GM12878 (cell line): Measurements from ENCODE around the gene MCF2L2. TPM values are rescaled to one million over a fixed set of nuclear protein-coding genes. Genes with fewer than 3 reads are reported as not detected.

Source experiments
- ATAC-seq: fragments of 200-7000 bp; cut with Tn5 transposase; 3 replicates; pipeline ENCODE4 v1.9.1; 2020; ENCODE audit warnings: mild to moderate bottlenecking, moderate library complexity
- BruUV-seq: library from RNA; stranded (reverse); fragments of 400-500 nt; replicated peaks from 2 replicates; lab custom pipeline; 2021; lab: Mats Ljungman, UMichigan
- CTCF ChIA-PET: fragments of 300-600 bp; sonication (Branson Sonifier 250); formaldehyde crosslinking; extraction: SDS; loops from one replicate; lab custom pipeline; 2021; ENCODE audit warnings: inconsistent platforms; lab: Yijun Ruan, JAX
- POLR2A ChIA-PET: fragments of 350-600 bp; formaldehyde crosslinking; extraction: SDS; loops from one replicate; lab custom pipeline; 2021; ENCODE audit warnings: inconsistent platforms; lab: Charles Lee
- RAD21 ChIA-PET: fragments of 300-600 bp; sonication (Branson Sonifier 250); formaldehyde crosslinking; loops from one replicate; lab custom pipeline; 2023; ENCODE audit warnings: antibody characterized with exemption; ENCODE audit not compliant: unreplicated experiment; lab: Charles Lee
- SMC1A ChIA-PET: fragments of 300-600 bp; sonication (Branson Sonifier 250); formaldehyde crosslinking; loops from one replicate; lab custom pipeline; 2023; ENCODE audit not compliant: unreplicated experiment, uncharacterized antibody; lab: Charles Lee
- DNase-seq: peaks from one replicate; pipeline ENCODE4 v3.0.0-alpha.2; 2011; ENCODE audit warnings: low read depth, low spot score
- FAIRE-seq: peaks from 3 replicates; lab custom pipeline; 2011; peaks lifted over from hg19 to GRCh38; lab: Jason Lieb, UNC
- H2AFZ ChIP-seq: 2 replicates; pipeline ENCODE4 v1.6.0; 2011; ENCODE audit warnings: low read depth, low read length, control low read depth; ENCODE audit not compliant: control insufficient read depth
- H3K27ac ChIP-seq: 2 replicates; pipeline ENCODE4 v1.5.1; 2011; ENCODE audit warnings: control low read depth; ENCODE audit not compliant: control insufficient read depth, insufficient read depth
- H3K27me3 ChIP-seq, 2 experiments: replicated peaks in 1 of 2; 2 replicates each; pipeline versions ENCODE4 v1.6.0 to v1.6.1; 2011; ENCODE audit warnings: low read length in 1 of 2; ENCODE audit not compliant: control insufficient read depth in 2 of 2, insufficient read depth in 2 of 2
- H3K36me3 ChIP-seq, 2 experiments: 2 replicates each; pipeline ENCODE4 v1.5.1; 2011; ENCODE audit warnings: low read length in 1 of 2; ENCODE audit not compliant: control insufficient read depth in 2 of 2, insufficient read depth in 2 of 2
- H3K4me1 ChIP-seq: 2 replicates; pipeline ENCODE4 v1.6.1; 2011; ENCODE audit warnings: mild to moderate bottlenecking, low read length, moderate library complexity, mixed read lengths; ENCODE audit not compliant: control insufficient read depth, insufficient read depth
- H3K4me2 ChIP-seq: 2 replicates; pipeline ENCODE4 v1.6.0; 2011; ENCODE audit warnings: control low read depth; ENCODE audit not compliant: control insufficient read depth, insufficient read depth
- H3K4me3 ChIP-seq: fragments of 200-600 bp; sonication (generic); 2 replicates; pipeline ENCODE4 v1.5.1; 2016
- H3K79me2 ChIP-seq: 2 replicates; pipeline ENCODE4 v1.6.0; 2011; ENCODE audit warnings: low read length; ENCODE audit not compliant: control insufficient read depth, insufficient read depth
- H3K9ac ChIP-seq: 2 replicates; pipeline ENCODE4 v1.8.0; 2011; ENCODE audit warnings: low read length, control low read depth, mixed read lengths; ENCODE audit not compliant: control insufficient read depth, insufficient read depth
- H3K9me3 ChIP-seq: replicated peaks from 3 replicates; pipeline ENCODE4 v1.5.1; 2011; ENCODE audit warnings: mild to moderate bottlenecking, low read length; ENCODE audit not compliant: control insufficient read depth, insufficient read depth
- H4K20me1 ChIP-seq: 2 replicates; pipeline ENCODE4 v1.6.0; 2011; ENCODE audit not compliant: control insufficient read depth, insufficient read depth
- EGR1 ChIP-seq, 2 experiments: IDR thresholded peaks; 1 replicate in 1 of 2; 2 replicates in 1 of 2; pipeline ENCODE4 v1.6.1; 2011 to 2012; ENCODE audit warnings: low read depth in 2 of 2, low read length in 2 of 2, borderline replicate concordance in 1 of 2, mild to moderate bottlenecking in 1 of 2, moderate library complexity in 1 of 2
- EP300 ChIP-seq, 2 experiments: fragments of 150-350 bp in 1 of 2; IDR thresholded peaks; 2 replicates each; pipeline ENCODE4 v1.6.1; 2011 to 2012; ENCODE audit warnings: low read depth in 2 of 2, low read length in 2 of 2, borderline replicate concordance in 1 of 2, improper control_type of control experiment in 1 of 2, inconsistent platforms in 1 of 2; ENCODE audit not compliant: control insufficient read depth in 1 of 2
- ETV6 ChIP-seq, 2 experiments: fragments of 450-650 bp in 1 of 2; IDR thresholded peaks in 1 of 2; conservative IDR thresholded peaks in 1 of 2; 2 replicates each; pipeline ENCODE4 v1.6.1; 2014; ENCODE audit warnings: antibody characterized with exemption in 1 of 2, borderline replicate concordance in 1 of 2, low read depth in 1 of 2, mild to moderate bottlenecking in 1 of 2, moderate library complexity in 1 of 2
- EZH2 ChIP-seq: IDR thresholded peaks from 2 replicates; pipeline ENCODE4 v1.6.1; 2012; ENCODE audit warnings: low read depth, mild to moderate bottlenecking, control low read depth, inconsistent platforms, low read length, borderline replicate concordance; ENCODE audit not compliant: control insufficient read depth
- IKZF2 ChIP-seq, 2 experiments: fragments of 450-650 bp; IDR thresholded peaks; 2 replicates each; pipeline ENCODE4 v1.6.1; 2017; ENCODE audit warnings: mild to moderate bottlenecking in 2 of 2, moderate library complexity in 2 of 2
- NR2C1 ChIP-seq: fragments of 450-650 bp; IDR thresholded peaks from 2 replicates; pipeline ENCODE4 v1.6.1; 2017; ENCODE audit warnings: antibody characterized with exemption, mild to moderate bottlenecking, moderate library complexity
- POLR2AphosphoS2 ChIP-seq: IDR thresholded peaks from 2 replicates; pipeline ENCODE4 v1.6.1; 2011; ENCODE audit warnings: low read depth, mild to moderate bottlenecking, low read length, improper control_type of control experiment, moderate library complexity
- POLR2AphosphoS5 ChIP-seq: IDR thresholded peaks from 2 replicates; pipeline ENCODE4 v1.6.1; 2011; ENCODE audit warnings: mild to moderate bottlenecking, low read length, inconsistent platforms
- RAD51 ChIP-seq: fragments of 450-650 bp; IDR thresholded peaks from 2 replicates; pipeline ENCODE4 v1.6.1; 2016; ENCODE audit warnings: moderate library complexity, mild to moderate bottlenecking, inconsistent platforms
- RELB ChIP-seq: fragments of 450-650 bp; IDR thresholded peaks from 2 replicates; pipeline ENCODE4 v1.6.1; 2017; ENCODE audit warnings: low read depth, mild to moderate bottlenecking, moderate library complexity
- REST ChIP-seq: IDR thresholded peaks from 2 replicates; pipeline ENCODE4 v1.6.1; 2012; ENCODE audit warnings: mild to moderate bottlenecking, low read depth, low read length
- SIN3A ChIP-seq: IDR thresholded peaks from 2 replicates; pipeline ENCODE4 v1.6.1; 2012; ENCODE audit warnings: low read depth, low read length, improper control_type of control experiment
- WRNIP1 ChIP-seq: IDR thresholded peaks from 2 replicates; pipeline ENCODE4 v1.6.1; 2011; ENCODE audit warnings: low read depth, low read length, improper control_type of control experiment, borderline replicate concordance
- ZNF384 ChIP-seq: IDR thresholded peaks from 2 replicates; pipeline ENCODE4 v1.6.1; 2012; ENCODE audit warnings: low read depth, mild to moderate bottlenecking, low read length, improper control_type of control experiment, borderline replicate concordance
- ZZZ3 ChIP-seq: IDR thresholded peaks from 2 replicates; pipeline ENCODE4 v1.6.1; 2011; ENCODE audit warnings: low read depth; ENCODE audit not compliant: control insufficient read depth, insufficient read length
- WGBS: methylation state at CpG from one replicate; pipeline ENCODE4 v1.1.6; 2016; ENCODE audit warnings: low lambda C conversion rate; ENCODE audit not compliant: insufficient replicate concordance, insufficient coverage; ENCODE audit errors: missing lambda C conversion rate; 5-methylcytosine and 5-hydroxymethylcytosine counted together
- in situ Hi-C: fragments of 300-500 bp; cut with MboI; formaldehyde crosslinking; loops from 9 replicates; pipeline ENCODE4 v1.14.3; 2018; ENCODE audit warnings: mixed read lengths
- intact Hi-C: fragments of 100-400 bp; cut with micrococcal nuclease; formaldehyde crosslinking; loops from one replicate; pipeline ENCODE4 v1.14.2; 2022; ENCODE audit not compliant: unreplicated experiment
- polyA plus RNA-seq, 11 experiments: library from polyadenylated mRNA; depleted of rRNA in 4 of 11; unstranded in 6 of 11; stranded (reverse) in 5 of 11; fragments of >200 nt; fragmentation: Nextera tagmentation in 4 of 11; fragmentation: Illumina TruSeq in 1 of 11; extraction: Ambion mirVana in 4 of 11; extraction: Trizol in 1 of 11; gene quantifications; 1 replicate in 1 of 11; 2 replicates in 10 of 11; pipeline versions ENCODE4 v1.2.1 to v1.2.3, GENCODE V29; 2011 to 2016; ENCODE audit warnings: inconsistent platforms in 2 of 11, missing spikeins in 2 of 11, low read depth in 1 of 11
- total RNA-seq, 4 experiments: library from RNA; depleted of rRNA in 3 of 4; stranded (reverse); fragments of >200 nt in 3 of 4; fragmentation: Illumina TruSeq in 1 of 4; extraction: Trizol in 1 of 4; gene quantifications; 2 replicates each; pipeline versions ENCODE4 v1.2.1 to v1.2.3, GENCODE V29; 2013 to 2021

Gene MCF2L2
- total and polyA plus RNA-seq, 10 of the 15 experiments (the other 5 are each of a cell fraction or from before 2014, with no cell fraction given): 0.37 to 2.8 (median 1.4) TPM

GRCh38 chr3:183443395-183444385 lies 15.3 kb upstream of the MCF2L2 start:
- Histone ChIP-seq H2AFZ (no peak overlapping the region), H3K36me3 (no peaks in the 10 kb centered on the region), H3K4me3 (no peak overlapping the region), H3K9ac (no peak overlapping the region), H3K27me3 (no peaks in the 10 kb centered on the region; a peak in 1 of 4 replicates), H3K79me2 (no peaks in the 10 kb centered on the region), H3K4me2 (no peak overlapping the region), H3K9me3 (peaks cover 10% of the 10 kb centered on the region), H4K20me1 (no peaks in the 10 kb centered on the region), H3K4me1 (no peaks in the 10 kb centered on the region), H3K27ac (no peak overlapping the region)
- DNase-seq (no peak), FAIRE-seq (no peak), ATAC-seq (no peak)
- no TSS peak for BruUV-seq
- in situ Hi-C loops: no loop called here
- ChIA-PET CTCF (interaction anchor here (1.0 to 1.5 kb wide), 2 partner anchors 13 to 441 kb away, joined by 3 read pairs; partner anchors contain the start of gene PARL), POLR2A (no interaction called here), SMC1A (interaction anchor here (0.7 kb wide), 1 partner anchor 57 kb away, joined by 3 read pairs; no protein-coding TSS in a partner anchor), RAD21 (no interaction called here)
- WGBS: 35% methylated on average over 10 of the region's 10 CpGs
- intact Hi-C loops: no loop called here
- TF ChIP-seq ETV6 (conservative IDR thresholded peaks at IDR 0.05 in 1 of 2, IDR thresholded peaks at IDR 0.05 in 1 of 2; ENCODE audit: borderline replicate concordance in 1 of 2, low read depth in 1 of 2) (no peak), WRNIP1 (no peak), ZNF384 (no peak), EGR1 (IDR thresholded peaks at IDR 0.05; ENCODE audit: borderline replicate concordance in 1 of 2, low read depth in 2 of 2, low read length in 2 of 2) (no peak), POLR2AphosphoS2 (no peak), NR2C1 (no peak), SIN3A (no peak), EZH2 (no peak), IKZF2 (IDR thresholded peaks at IDR 0.05) (no peak), EP300 (IDR thresholded peaks at IDR 0.05; ENCODE audit: borderline replicate concordance in 1 of 2, control insufficient read depth in 1 of 2, low read depth in 2 of 2, low read length in 2 of 2) (no peak), RAD51 (no peak), REST (no peak), RELB (no peak), POLR2AphosphoS5 (no peak), ZZZ3 (no peak)
